ENCODE data around the gene CHST1.

GRCh38 chr11:45624095-45624494, 41.3 kb downstream of the CHST1 start:
- TF ChIP-seq POLR2AphosphoS5 (IDR thresholded peaks at IDR 0.05) (no peak), CTCF (IDR thresholded peaks at IDR 0.05) (no peak), POLR2A (IDR thresholded peaks at IDR 0.05; ENCODE audit: low read depth) (no peak)

All from esophagus muscularis mucosa (tissue), 3 donors.